ENCODE measurements around the gene DPCD. TPM values are rescaled to one million over a fixed set of nuclear protein-coding genes. Genes with fewer than 3 reads are reported as not detected.
A peak's percentile ranks its signal among the peaks of the same experiment; 100 is the strongest.

Gene DPCD
- total RNA-seq, 1 experiment from 2014 or later, result 83.0 TPM

- no peak for DNase-seq (ENCODE audit: low spot score)
Measured at GRCh38 chr10:101567165-101568006, 20.7 kb upstream of the DPCD start.

- DNase-seq (ENCODE audit: low spot score), result no peak
Measured at GRCh38 chr10:101568054-101568745, 19.9 kb upstream of the DPCD start.

- no peak for DNase-seq (ENCODE audit: low spot score)
Measured at GRCh38 chr10:101569323-101569621, 18.8 kb upstream of the DPCD start.

- peak; percentile 70 for DNase-seq (ENCODE audit: low spot score)
Measured at GRCh38 chr10:101569622-101570427, 18.3 kb upstream of the DPCD start.

GRCh38 chr10:101570428-101571270, 17.5 kb upstream of the DPCD start:
- DNase-seq (ENCODE audit: low spot score), result peak; percentile 13

GRCh38 chr10:101571271-101571925, 16.7 kb upstream of the DPCD start:
- no peak for DNase-seq (ENCODE audit: low spot score)

GRCh38 chr10:101572126-101572525, 16.0 kb upstream of the DPCD start:
- no peak for DNase-seq (ENCODE audit: low spot score)

GRCh38 chr10:101572785-101573184, 15.3 kb upstream of the DPCD start:
- no peak for DNase-seq (ENCODE audit: low spot score)

GRCh38 chr10:101573885-101574753, 14.0 kb upstream of the DPCD start:
- no peak for DNase-seq (ENCODE audit: low spot score)

GRCh38 chr10:101575091-101575490, 13.0 kb upstream of the DPCD start:
- DNase-seq (ENCODE audit: low spot score), result no peak

- DNase-seq (ENCODE audit: low spot score), result no peak
Measured at GRCh38 chr10:101575580-101576210, 12.4 kb upstream of the DPCD start.

- DNase-seq (ENCODE audit: low spot score), result peak; percentile 33
Measured at GRCh38 chr10:101576211-101576863, 11.8 kb upstream of the DPCD start.

- DNase-seq (ENCODE audit: low spot score), result no peak
Measured at GRCh38 chr10:101577121-101577871, 10.8 kb upstream of the DPCD start.

GRCh38 chr10:101578192-101578591, 9.9 kb upstream of the DPCD start:
- DNase-seq (ENCODE audit: low spot score), result no peak

- DNase-seq (ENCODE audit: low spot score), result no peak
Measured at GRCh38 chr10:101578803-101579515, 9.2 kb upstream of the DPCD start.

- no peak for DNase-seq (ENCODE audit: low spot score)
Measured at GRCh38 chr10:101579516-101579870, 8.6 kb upstream of the DPCD start.

GRCh38 chr10:101580486-101581399, 7.4 kb upstream of the DPCD start:
- DNase-seq (ENCODE audit: low spot score), result no peak
